CD4-positive, alpha-beta T cell treated with Interleukin-4 for 1 hour (primary cell): ENCODE results near the gene IPPK.

Experiments
- DNase-seq, 2 donors: peaks; one replicate each; pipeline ENCODE4 v3.0.0-alpha.2; 2020 to 2022

The IPPK gene

DNA sequence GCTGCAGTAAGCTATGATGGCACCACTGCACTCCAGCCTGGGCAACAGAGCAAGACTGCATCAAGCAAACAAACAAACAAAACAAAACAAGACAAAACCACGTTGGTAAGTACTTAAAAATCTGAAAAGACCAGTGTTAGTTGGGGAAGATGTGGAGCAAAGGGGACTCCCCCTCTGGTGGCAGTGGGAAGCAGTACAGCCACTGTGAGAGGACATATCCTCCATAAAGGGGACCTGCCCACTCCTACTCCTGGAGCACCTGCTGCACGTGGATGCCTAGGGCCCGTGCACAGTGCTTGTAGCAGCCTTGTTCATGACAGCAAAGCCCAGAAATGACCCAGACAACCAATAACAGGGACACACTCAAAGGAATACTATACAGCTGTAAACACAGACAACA lies 17.0 kb upstream of the IPPK start:
- no peak for DNase-seq

DNA sequence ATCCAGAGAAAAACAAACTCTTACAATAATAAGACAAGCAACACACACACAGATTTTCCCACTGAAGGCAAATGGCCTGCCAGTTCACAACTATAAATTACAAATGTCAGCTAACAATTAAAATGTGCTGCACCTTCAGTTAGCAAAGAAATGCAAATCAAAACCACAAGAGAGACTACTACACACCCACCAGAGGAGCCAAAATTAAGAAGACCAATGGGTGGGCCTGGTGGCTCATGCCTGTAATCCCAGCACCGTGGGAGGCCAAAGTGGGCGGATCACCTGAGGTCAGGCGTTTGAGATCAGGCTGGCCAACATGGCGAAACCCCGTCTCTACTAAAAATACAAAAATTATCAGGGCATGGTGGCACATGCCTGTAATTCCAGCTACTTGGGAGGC lies 15.1 kb upstream of the IPPK start:
- DNase-seq: no peak

DNA sequence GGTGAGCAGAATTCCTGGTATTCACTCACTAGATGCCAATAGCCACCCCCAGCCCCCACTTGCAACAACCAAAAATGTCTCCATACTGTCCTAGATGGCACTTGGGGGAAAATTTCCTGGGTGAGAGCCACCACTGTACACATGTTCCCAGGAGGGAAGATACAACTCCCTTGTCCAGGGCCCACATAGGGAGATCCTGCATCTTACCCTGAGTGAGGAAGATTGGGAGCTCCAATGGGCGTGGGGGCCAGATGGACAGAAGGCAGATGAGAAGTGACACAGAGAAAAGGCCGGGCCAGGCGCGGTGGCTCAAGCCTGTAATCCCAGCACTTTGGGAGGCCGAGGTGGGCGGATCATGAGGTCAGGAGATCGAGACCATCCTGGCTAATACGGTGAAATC lies 12.3 kb upstream of the IPPK start:
- no peak for DNase-seq

DNA sequence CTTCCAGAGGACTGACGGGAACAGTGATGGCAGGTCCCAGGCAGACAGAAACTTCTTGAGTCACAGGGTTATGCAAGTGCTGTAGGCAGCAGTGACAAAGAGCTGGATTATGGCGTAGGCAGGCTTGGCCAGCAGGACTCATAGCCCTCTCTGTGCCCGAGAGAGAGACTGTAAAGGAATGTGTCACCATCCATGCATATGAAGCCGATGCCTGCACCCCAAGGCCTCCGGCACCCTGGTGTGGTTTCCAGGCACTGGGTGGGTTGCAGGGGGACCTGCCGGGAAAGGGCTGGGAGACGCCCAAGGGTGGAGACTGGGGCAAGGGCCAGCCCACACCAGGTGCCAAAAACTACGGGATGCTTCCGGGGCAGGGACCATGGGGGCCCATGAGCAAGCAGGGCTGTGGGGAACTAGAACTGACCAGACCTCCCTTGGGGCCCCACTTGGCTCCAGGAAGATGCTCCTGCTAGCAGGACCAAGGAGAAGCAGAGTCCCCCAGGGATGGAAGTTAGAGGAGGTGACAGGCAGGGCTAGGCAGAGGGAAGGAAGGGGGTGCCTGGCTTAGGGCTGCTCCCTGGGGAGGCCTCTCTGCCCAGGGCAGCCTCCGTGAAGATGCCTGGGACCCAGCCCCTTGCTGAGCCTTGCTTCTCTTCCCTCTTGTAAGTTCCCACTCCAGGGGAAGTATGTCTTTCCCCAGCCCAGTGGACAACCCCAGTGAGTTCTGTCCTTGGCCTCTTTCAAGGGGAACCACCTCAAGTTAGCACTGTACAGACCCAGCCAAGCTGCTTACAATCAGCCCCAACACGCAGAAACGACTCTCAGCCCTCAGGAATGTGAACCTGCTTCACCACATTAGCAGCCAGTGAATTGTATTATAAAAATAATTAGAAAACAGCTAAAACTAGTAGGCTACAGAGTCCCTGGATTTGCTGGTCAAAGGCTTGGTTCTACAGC lies 10.5 kb upstream of the IPPK start:
- DNase-seq: no peak

DNA sequence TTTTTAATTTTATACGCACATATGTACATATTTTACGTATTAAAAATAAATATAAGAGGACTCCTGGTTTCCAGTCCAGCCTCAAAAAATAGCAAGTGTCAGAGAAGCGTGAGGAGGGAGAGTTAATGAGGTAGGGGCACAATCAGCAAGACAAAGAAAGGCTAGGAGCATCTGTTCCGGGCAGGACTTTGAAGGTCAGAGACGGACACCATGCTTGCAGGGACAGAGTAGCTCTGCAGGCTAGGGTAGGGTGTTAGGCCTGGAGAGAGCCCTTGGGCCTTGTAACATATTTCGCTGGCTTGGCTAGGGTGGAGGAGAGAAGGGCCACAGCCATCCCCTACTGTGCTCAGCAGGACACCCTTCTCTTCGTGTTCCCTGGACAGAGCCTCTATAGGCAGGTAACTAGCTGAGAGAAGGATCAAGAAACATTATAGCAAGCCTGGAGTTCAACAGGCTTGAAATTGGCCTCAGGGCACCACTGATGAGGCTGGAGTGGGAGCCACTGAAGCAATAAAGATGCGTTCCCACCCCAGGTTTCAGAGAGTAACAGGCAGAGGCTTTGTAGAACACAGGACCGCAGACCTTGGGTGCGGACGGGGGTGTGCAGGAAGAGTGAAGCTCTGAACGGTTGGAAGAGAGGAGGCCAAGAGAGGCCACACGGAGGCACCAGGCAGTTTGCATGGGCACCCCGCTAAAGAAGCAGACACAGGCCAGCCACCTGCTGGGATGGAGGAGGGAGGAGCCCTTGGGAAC lies 9.7 kb upstream of the IPPK start:
- DNase-seq: no peak

DNA sequence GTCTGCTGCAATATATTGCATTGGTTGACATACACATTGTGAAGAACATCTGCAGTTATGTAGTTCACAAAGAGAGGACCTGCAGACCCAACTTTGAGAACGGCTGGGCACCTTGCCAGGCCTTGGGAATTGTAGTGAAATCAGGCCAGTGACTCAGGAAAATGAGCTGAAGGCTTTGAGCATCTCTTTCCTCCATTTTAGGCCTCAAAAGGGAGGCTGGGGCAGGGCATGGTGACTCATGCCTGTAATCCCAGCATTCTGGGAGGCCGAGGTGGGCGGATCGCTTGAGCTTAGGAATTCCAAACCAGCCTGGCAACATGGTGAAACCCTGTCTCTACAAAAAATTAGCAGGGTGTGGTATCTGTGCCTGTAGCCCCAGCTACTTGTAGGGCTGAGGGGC lies 1.4 kb upstream of the IPPK start:
- no peak for DNase-seq

DNA sequence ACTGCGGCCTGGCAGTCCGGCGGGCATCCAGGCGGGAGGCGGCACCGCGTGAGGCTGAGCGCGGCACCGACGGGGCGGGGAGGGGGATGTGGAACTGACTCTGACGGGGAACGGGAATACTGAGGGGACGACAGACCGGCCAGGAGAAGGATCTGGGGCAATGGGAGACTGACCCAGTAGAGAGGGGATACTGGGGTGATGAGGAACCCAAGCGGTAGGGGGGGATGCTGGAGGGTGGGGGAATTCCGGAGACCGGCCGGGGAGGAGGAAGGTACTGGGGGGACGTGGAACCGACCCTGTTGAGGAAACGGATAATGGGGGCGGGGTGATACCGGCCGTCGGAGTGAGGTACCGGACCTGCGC lies 423 bp downstream of the IPPK start:
- no peak for DNase-seq

DNA sequence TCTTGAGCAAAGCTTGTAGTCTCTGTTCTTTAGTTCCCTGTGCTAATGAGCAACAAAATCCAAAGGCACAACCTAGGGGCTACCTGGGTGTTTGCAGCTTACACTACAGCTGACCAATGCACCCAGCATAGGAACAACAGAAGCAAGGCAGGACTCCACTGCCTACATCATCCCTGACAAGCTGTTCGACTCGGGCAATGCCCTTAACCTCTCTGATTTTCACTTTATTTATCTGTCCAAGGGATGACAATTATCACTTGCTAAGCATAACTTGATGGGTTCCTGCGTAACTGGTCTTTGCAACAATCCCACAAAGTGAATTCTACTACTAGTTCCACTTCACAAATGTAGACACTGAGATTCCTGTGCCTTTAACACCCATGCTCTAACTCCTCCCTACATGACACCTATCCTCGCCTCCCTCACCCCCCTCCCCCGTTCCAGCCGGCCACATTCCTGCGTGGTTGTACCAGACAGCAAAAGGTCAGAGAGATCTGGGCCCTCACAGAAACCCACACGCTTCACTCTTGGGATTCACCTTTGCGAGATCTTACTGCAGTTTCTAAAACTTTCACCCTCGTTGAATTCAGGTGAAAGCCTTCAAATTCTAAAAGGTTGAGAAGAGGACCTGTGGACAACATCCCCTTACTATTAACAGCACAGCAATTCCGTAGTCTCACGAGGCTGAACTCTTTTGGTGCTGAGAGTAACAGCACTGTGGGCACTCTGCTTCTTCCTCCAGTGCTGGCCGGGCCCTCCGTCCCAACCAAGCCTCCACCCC lies 995 bp downstream of the IPPK start:
- peak; percentile 13 to 23 for DNase-seq

DNA sequence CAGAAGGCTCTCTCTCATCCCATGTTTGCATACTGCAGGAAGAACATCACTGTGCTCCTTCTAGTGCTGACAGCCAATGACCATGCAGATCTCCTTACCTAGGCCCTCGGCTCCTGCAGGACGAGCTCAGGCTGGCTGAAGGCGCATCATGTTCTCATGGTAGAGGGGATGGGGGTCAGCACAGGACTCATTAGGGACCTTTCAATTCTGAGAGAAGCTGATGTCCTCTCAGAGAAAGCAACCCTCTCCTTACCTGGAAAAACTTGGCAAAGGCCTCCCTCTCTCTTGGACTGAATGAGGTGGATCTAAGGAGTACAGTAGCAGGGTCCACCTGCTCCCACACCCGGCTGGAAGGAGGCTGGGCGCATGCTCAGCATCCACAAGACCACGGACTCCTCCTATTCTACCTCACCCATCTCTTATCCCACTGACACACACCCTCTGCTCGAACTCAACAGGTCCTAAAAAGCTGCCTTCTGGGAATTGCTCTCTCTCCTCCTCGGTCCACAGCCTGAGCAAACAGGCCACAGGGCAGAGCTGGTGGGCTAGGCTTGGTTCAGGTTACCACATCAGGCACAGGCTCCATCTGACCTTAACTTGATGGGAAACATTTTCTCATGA lies 2.9 kb downstream of the IPPK start:
- no peak for DNase-seq

DNA sequence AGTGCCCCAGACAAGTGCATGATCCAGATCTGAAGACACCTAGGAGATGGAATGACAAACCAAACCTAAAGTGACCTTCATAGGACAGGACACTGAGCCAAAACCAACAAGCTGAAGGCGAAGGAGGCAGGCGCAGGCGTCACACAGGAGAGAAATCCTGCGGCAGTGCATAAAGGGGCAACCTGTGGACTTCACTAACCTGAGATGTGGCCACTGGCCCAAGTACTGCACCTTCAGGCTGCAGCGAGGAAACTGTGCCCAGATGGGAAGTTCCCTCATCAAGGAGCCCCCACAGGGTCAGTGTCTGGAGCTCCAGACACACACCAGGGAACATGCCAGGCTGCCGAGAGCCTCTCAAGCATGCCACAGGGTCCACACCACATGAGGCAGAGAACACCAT lies 3.7 kb downstream of the IPPK start:
- no peak for DNase-seq

DNA sequence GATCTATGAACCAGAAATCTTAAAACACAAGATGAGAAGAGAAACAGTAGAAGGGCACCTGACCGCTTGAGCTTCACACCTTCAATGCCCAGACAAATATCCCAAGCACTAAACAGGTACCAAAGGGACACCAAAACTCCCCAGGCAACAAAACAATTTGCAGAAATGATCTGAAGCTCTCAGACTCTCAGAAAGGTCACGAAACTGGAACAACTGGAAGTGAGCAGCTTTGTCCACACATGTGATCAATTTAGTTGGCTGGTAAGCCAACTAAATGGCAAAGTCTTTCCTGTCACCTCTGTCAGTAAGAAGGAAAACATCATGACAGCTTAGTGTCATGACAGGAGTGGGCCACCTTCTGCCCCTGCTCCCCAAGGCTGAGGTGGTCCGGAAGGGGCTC lies 4.1 kb downstream of the IPPK start:
- DNase-seq: peak in 1 of 2 donors; percentile 2

DNA sequence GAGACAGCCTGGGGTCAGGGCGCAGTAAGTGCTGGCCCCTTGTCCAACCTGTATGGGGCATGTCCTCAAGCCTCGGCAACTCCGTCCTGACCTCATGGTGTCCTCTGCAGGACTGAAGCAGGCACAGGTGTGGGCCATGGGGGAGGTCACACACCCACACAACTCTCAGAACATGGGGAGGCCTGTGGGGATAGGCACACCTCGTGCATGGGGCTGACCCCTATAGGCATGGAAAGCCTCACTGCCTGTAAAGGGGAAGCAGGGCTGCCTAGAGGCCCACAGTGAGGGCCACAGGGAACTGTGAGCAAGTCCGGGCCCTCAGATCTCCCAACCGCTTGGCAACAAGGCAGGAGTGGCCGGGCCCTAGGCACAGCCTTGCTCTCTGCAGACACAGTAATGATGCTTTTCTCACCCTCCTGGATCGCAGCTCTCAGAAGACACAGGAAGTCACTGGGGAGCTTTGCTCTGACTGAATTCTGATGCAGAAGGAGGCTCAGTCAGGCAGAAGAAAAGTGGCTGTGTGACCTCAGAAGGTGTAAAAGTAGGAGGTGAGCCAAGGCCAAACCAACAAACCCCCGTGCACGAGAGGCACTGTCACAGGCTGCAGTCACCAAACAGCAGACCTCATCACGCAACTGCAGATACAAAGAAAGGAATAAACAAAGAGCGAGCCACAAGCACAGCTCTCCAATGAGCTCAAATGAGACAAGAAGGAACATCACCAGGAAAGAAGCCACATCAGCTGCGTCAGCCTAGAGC lies 5.4 kb downstream of the IPPK start:
- peak; percentile 16 to 23 for DNase-seq

DNA sequence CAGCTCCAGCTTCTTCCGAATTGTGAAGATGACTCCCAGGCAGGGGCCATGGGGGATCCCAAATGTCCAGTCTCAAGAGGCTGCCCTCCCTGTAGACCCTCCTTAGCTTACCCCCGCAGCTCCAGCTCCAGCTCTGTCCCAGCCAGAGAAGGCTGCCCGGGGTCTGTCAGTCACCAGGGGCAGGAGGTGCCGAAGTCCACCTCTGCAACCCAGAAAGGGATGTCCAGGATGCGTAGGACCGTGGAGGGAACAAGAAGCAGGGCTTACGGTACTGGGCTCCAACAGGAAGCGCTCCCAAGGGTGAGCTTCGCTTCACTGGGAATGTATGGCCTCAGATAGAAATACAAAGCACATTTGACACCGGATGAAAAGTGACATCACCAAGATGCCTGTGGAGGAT lies 6.0 kb downstream of the IPPK start:
- no peak for DNase-seq

DNA sequence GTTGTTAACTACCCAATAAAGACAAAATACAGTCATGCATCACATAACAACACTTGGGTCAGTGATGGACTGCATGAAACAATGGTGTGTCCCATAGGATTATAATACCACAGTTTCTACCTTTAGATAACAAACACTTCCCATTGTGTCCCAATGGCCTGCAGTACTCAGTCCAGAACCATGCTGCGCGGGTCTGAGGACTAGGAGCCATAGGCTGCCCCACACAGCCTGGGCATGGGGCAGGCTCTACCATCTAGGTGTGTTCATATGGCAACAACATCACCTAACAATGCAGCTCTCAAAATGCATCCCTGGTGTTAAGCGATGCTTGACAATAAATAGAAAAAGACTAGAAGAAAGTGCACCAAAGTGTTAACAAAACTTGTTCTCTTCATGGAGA lies 6.8 kb downstream of the IPPK start:
- no peak for DNase-seq

DNA sequence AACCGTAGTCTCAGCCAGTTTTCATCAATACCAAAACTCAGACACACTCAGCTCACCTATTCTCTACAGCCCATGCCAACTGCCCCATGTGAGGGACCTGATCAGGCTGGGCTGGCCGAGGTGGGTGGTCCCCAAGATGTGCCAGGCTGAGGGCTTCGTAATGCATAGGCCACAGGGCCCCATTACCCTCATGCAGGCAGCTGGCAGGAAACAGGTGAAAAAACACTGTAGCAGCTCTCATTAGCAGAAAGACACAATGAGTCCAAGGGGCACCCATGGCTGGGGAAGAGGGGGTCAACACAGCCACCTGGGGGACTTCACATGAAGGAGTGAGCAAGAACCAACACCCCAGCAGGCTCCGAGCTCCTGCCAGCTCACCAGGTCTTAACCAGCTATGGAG lies 8.2 kb downstream of the IPPK start:
- DNase-seq: no peak

DNA sequence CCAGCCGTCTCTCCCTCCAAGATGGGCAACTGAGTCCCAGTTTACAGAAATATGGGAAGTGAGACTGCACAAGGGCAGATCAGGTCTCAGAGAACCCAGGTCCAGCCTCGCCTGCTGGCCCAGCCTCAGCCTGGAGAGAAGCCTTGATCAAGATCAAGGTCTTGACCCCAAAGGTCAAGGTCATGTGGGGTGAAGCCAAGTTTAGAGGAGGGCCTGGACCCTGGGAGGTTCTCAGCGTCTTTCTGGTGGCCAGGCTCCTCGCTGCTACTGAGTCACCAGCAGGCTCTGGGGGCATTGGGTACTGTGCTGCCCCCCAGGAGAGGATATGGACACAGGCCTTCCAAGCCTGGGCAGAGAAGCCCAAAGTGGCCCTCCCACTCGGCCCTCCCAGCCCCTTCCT lies 8.8 kb downstream of the IPPK start:
- no peak for DNase-seq

DNA sequence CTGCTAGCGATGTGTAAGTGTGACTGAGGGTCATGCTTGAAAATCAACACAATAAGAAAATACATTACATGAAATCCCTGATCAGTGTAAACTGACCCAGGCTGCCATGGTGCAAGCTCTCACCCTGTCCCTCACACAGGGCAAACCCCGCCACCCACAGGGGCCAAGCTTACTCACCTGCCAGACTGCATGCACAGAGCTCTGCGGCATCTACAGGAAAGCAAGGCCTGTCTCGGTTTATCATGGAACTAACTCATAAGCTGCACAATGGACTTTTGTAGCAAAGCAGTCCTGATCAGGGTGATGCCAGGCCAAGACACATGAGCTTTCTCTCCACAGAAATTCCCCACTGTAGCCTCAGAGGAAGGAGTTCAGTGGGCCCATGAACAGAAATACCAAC lies 9.7 kb downstream of the IPPK start:
- DNase-seq: no peak

DNA sequence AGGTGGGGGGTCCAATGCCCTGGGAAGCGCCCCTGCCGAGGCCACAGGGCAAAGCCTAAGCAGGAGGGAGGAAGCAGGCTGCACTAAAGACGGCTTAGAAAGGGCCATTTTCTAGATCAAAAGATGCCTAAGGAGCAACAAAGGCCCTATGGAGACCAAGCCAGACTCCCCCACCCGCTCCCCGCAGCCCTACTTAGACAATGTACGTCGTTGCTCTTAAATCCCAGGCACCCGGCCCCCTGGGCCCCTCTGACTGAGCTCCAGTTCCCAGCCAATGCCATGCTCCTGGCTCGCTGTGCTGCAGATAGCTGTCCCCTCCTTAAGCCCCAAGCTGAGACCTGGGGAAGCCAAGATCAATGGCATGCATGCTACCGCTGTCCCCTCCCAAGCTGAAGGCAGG lies 10.3 kb downstream of the IPPK start:
- no peak for DNase-seq

DNA sequence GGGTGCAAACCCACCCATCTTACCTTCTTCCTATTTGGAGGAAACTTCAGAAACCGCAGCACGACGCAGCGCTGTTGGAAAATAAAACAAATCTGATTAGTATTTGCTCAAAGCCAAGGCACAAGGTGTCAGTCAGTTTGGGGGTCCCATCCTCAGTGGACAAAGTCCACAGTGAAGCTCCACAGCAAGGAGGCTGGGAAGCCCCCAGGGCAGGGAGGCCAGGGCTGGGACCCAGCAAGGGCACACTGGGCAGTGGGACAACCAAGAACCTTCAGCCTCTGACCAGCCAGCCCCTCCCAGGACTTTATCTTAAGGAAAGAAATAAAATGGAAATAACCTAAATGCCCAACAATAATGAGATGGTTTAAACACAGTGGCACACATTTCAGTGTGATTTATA lies 11.3 kb downstream of the IPPK start:
- DNase-seq: no peak

DNA sequence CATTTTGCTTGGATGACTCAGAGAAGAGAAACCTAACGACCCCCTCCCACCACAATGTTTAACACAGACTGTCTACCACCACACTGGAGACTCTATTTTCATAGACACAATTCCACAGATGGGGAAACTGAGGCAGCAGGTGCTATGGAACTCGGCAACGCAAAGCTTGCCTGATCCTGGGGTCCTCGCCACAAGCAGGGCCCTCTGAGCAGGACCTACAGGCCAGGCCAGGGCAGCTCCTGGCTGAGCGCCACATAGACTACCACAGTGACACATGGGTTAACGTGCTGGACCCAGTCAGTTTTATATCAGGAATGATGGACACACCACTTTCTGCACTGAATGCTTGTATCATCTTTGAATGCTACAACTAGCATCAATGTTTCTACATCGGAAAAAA lies 11.8 kb downstream of the IPPK start:
- no peak for DNase-seq

DNA sequence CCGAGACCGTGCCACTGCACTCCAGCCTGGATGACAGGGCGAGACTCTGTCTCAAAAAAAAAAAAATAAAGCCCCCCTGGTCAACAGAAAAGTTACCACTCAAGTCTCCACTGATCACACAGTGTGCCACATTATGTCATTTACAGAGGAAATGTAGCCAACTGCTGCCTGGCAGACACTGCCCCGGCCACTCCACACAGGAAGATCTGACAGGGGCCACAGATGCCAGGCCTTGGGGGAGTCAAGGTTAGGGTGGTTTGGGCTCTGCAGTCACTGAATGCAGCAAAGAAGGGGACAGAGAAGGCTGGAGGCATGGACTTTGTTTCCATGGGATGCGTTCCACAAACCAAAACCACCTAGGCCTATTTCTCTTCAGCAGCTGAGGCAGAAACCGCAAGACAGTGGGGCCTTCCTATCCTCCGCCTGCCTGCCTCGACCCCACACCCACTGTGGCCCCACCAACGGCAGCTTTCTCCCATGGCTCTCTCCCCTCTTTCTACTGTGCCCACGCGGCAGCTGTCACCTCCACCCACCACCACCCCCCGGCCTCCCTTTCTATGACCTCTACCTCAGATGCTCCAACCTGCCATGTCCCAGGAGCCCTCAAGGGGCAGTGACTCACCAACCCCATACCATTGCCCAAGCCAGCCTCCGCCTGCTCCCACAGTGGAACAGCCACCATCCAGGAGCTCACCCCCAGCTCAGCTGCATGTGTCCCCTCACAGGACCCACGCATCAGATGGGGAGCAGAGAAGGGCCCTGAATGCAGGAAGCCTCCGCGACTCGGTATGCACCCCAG lies 12.4 kb downstream of the IPPK start:
- DNase-seq: no peak

DNA sequence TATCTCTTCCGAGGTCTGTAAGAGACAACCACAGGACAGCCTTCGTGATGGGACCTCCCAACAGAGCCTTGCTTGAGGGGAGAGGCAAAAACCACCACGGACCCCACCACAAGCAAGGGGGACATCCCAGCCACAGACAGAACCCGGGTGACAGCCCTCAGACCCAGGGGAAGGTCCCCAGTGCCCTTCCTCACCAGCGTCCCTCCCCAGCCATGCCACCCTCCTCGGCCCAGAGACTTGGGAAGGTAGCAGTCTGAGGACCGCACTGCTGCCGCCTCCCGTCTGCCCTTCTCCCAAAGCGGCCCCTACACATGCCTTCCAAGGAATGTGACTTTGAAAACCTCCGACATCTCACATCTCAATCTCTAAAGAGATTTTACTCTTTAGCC lies 13.4 kb downstream of the IPPK start:
- no peak for DNase-seq
